K562 (cell line): ENCODE results near the gene WNT11. TPM values are rescaled to one million over a fixed set of nuclear protein-coding genes. Genes with fewer than 3 reads are reported as not detected.

Experiments
- ATAC-seq: fragments of 200-7000 bp; cut with Tn5 transposase; 3 replicates; pipeline ENCODE4 v1.9.1; 2020; ENCODE audit warnings: moderate library complexity
- BruUV-seq: library from RNA; stranded (reverse); fragments of 400-500 nt; replicated peaks from 2 replicates; lab custom pipeline; 2021; lab: Mats Ljungman, UMichigan
- CTCF ChIA-PET: fragments of 300-600 bp; formaldehyde crosslinking; extraction: SDS; loops from one replicate; lab custom pipeline; 2021; ENCODE audit warnings: low intra/inter-chr PET ratio; lab: Yijun Ruan, JAX
- POLR2A ChIA-PET: fragments of 300-600, 350-650 bp; sonication (Branson Sonifier 250); formaldehyde crosslinking; extraction: SDS; loops from one replicate; lab custom pipeline; 2021; ENCODE audit warnings: antibody characterized with exemption, inconsistent platforms; lab: Yijun Ruan, JAX
- DNase-seq, 4 experiments: peaks; one replicate each; pipeline versions ENCODE4 v3.0.0 to v3.0.0-alpha.2; 2011 to 2018; ENCODE audit warnings: low spot score in 3 of 4, mixed read lengths in 3 of 4; ENCODE audit errors: extremely low read depth in 1 of 4
- FAIRE-seq: peaks from 2 replicates; lab custom pipeline; 2011; peaks lifted over from hg19 to GRCh38; lab: Jason Lieb, UNC
- H2AFZ ChIP-seq: 2 replicates; pipeline ENCODE4 v1.6.0; 2011; ENCODE audit warnings: low read depth, low read length, control low read depth, inconsistent platforms
- H3K27ac ChIP-seq: fragments of 200-600 bp; 3 replicates; pipeline ENCODE4 v1.8.0; 2011; ENCODE audit warnings: low read depth, mild to moderate bottlenecking, control low read depth, inconsistent platforms, low read length, moderate library complexity, mixed read lengths; ENCODE audit errors: extremely low read depth
- H3K27me3 ChIP-seq, 2 experiments: fragments of 300-600 bp in 1 of 2; 2 replicates in 1 of 2; 3 replicates in 1 of 2; pipeline versions ENCODE4 v1.6.0 to v1.8.0; 2011; ENCODE audit warnings: inconsistent platforms in 2 of 2, low read length in 2 of 2, mild to moderate bottlenecking in 1 of 2, mixed read lengths in 1 of 2, moderate library complexity in 1 of 2; ENCODE audit not compliant: control insufficient read depth in 2 of 2, insufficient read depth in 2 of 2
- H3K36me3 ChIP-seq: fragments of 300-600 bp; 3 replicates; pipeline ENCODE4 v1.8.0; 2011; ENCODE audit warnings: mild to moderate bottlenecking, low read length, inconsistent platforms; ENCODE audit not compliant: control insufficient read depth, insufficient read depth
- H3K4me1 ChIP-seq, 2 experiments: fragments of 200-600 bp in 1 of 2; replicated peaks in 1 of 2; 2 replicates in 1 of 2; 3 replicates in 1 of 2; pipeline versions ENCODE4 v1.5.1 to v1.8.0; 2011; ENCODE audit warnings: inconsistent platforms in 2 of 2, low read length in 2 of 2, mild to moderate bottlenecking in 1 of 2, mixed read lengths in 1 of 2, moderate library complexity in 1 of 2; ENCODE audit not compliant: control insufficient read depth in 2 of 2, insufficient read depth in 2 of 2
- H3K4me2 ChIP-seq: 2 replicates; pipeline ENCODE4 v1.6.1; 2011; ENCODE audit warnings: low read length, control low read depth, inconsistent platforms, mixed read lengths; ENCODE audit not compliant: insufficient read depth
- H3K4me3 ChIP-seq: fragments of 200-600 bp; sonication (generic), shearing (Covaris generic); 2 replicates; pipeline ENCODE4 v1.5.1; 2016; ENCODE audit warnings: control low read depth, inconsistent platforms
- H3K79me2 ChIP-seq: fragments of 200-600 bp; 3 replicates; pipeline ENCODE4 v1.8.0; 2011; ENCODE audit warnings: low read length, inconsistent platforms; ENCODE audit not compliant: control insufficient read depth, insufficient read depth
- H3K9ac ChIP-seq, 2 experiments: 2 replicates each; pipeline versions ENCODE4 v1.6.0 to v1.6.1; 2011; ENCODE audit warnings: low read depth in 2 of 2, low read length in 2 of 2, control low read depth in 1 of 2, inconsistent platforms in 1 of 2, mild to moderate bottlenecking in 1 of 2, mixed read lengths in 1 of 2; ENCODE audit not compliant: insufficient read depth in 1 of 2
- H3K9me1 ChIP-seq: one replicate; pipeline ENCODE4 v1.6.0; 2011; ENCODE audit warnings: inconsistent platforms, mild to moderate bottlenecking, low read length, moderate library complexity; ENCODE audit not compliant: control insufficient read depth, insufficient read depth
- H3K9me3 ChIP-seq: replicated peaks from 2 replicates; pipeline ENCODE4 v1.5.1; 2011; ENCODE audit warnings: low read depth, low read length, inconsistent platforms; ENCODE audit not compliant: control insufficient read depth, insufficient read depth
- H4K20me1 ChIP-seq: replicated peaks from 2 replicates; pipeline ENCODE4 v1.6.1; 2011; ENCODE audit warnings: low read length, inconsistent platforms, mixed read lengths; ENCODE audit not compliant: control insufficient read depth, insufficient read depth
- ETS2 ChIP-seq: IDR thresholded peaks from 2 replicates; pipeline ENCODE4 v1.6.1; 2016; ENCODE audit warnings: borderline replicate concordance, missing genetic modification characterization, mild to moderate bottlenecking, moderate library complexity, missing compliant biosample characterization; ENCODE audit not compliant: poor library complexity, severe bottlenecking
- HNRNPUL1 ChIP-seq: fragments of 200-400 bp; formaldehyde crosslinking; IDR thresholded peaks from 2 replicates; pipeline ENCODE4 v1.6.1; 2017; ENCODE audit warnings: low read length
- JUN ChIP-seq, 2 experiments: sonication (generic) in 1 of 2; formaldehyde crosslinking in 1 of 2; IDR thresholded peaks; 2 replicates each; pipeline versions ENCODE4 v1.6.1 to v1.8.0; 2012 to 2022; ENCODE audit warnings: borderline replicate concordance in 2 of 2, mild to moderate bottlenecking in 2 of 2, improper control_type of control experiment in 1 of 2, low read depth in 1 of 2, low read length in 1 of 2, missing genetic modification reagents in 1 of 2
- KDM4B ChIP-seq, 2 experiments: fragments of 450-650 bp in 1 of 2; sonication (generic) in 1 of 2; IDR thresholded peaks; 2 replicates each; pipeline ENCODE4 v1.6.1; 2016 to 2017; ENCODE audit warnings: borderline replicate concordance in 2 of 2, antibody characterized with exemption in 1 of 2, low read depth in 1 of 2, mild to moderate bottlenecking in 1 of 2
- NBN ChIP-seq: fragments of 450-650 bp; IDR thresholded peaks from 2 replicates; pipeline ENCODE4 v1.6.1; 2016; ENCODE audit warnings: low read depth, mild to moderate bottlenecking
- TSC22D4 ChIP-seq: fragments of 450-650 bp; IDR thresholded peaks from 2 replicates; pipeline ENCODE4 v1.6.1; 2016; ENCODE audit warnings: missing genetic modification characterization, missing biosample characterization, control low read depth
- ZNF507 ChIP-seq: conservative IDR thresholded peaks from 2 replicates; pipeline ENCODE4 v1.6.1; 2017; ENCODE audit warnings: missing genetic modification characterization, missing compliant biosample characterization
- ZNF586 ChIP-seq: fragments of 450-650 bp; formaldehyde crosslinking; conservative IDR thresholded peaks from 2 replicates; pipeline ENCODE4 v1.4.0; 2020; ENCODE audit warnings: mild to moderate bottlenecking, moderate library complexity
- ZNF79 ChIP-seq: fragments of 250-450 bp; sonication (Bioruptor Pico); IDR thresholded peaks from 2 replicates; pipeline ENCODE4 v1.4.0; 2020; ENCODE audit warnings: low read depth, mild to moderate bottlenecking, moderate library complexity
- WGBS: fragments of 100-300 bp; shearing (Covaris generic); methylation state at CpG from one replicate; pipeline ENCODE4 v1.1.6; 2016; ENCODE audit warnings: low coverage, mixed read lengths; ENCODE audit not compliant: insufficient coverage; ENCODE audit errors: missing lambda C conversion rate; 5-methylcytosine and 5-hydroxymethylcytosine counted together
- in situ Hi-C: fragments of 300-500 bp; cut with MboI; formaldehyde crosslinking; loops from 4 replicates; pipeline ENCODE4 v1.15.0; 2018; ENCODE audit warnings: inconsistent platforms, mixed read lengths
- intact Hi-C: fragments of 100-400 bp; cut with micrococcal nuclease; formaldehyde crosslinking; loops from 2 replicates; pipeline ENCODE4 v1.14.2; 2022
- polyA plus RNA-seq, 8 experiments: library from polyadenylated mRNA; depleted of rRNA in 4 of 8; stranded (reverse) in 5 of 8; unstranded in 3 of 8; fragments of >200 nt; fragmentation: Nextera tagmentation in 2 of 8; fragmentation: Illumina TruSeq in 1 of 8; extraction: Ambion mirVana in 2 of 8; extraction: Trizol in 1 of 8; gene quantifications; 2 replicates each; pipeline versions ENCODE4 v1.2.1 to v1.2.3, GENCODE V29; 2011 to 2014; ENCODE audit warnings: inconsistent platforms in 1 of 8, missing spikeins in 1 of 8
- total RNA-seq, 7 experiments: library from RNA; depleted of rRNA in 6 of 7; stranded (reverse); fragments of >200 nt in 6 of 7; fragmentation: Illumina TruSeq in 2 of 7; extraction: Trizol in 2 of 7; gene quantifications; 2 replicates each; pipeline versions ENCODE4 v1.2.1 to v1.2.3, GENCODE V29; 2011 to 2021; ENCODE audit warnings: low replicate concordance in 1 of 7
- TF ChIP-seq, protein P1 (sequence below): sonication (generic); formaldehyde crosslinking; IDR thresholded peaks from 2 replicates; pipeline ENCODE4 v1.8.1; 2023; ENCODE audit warnings: mild to moderate bottlenecking, missing genetic modification reagents
- TF ChIP-seq, protein P2 (sequence below): sonication (generic); formaldehyde crosslinking; IDR thresholded peaks from 2 replicates; pipeline ENCODE4 v1.8.1; 2023; ENCODE audit warnings: mild to moderate bottlenecking, missing genetic modification reagents
- TF ChIP-seq, protein P3 (sequence below): fragments of 450-650 bp; conservative IDR thresholded peaks from 2 replicates; pipeline ENCODE4 v1.6.1; 2016; ENCODE audit warnings: missing genetic modification characterization, low read depth, mild to moderate bottlenecking, missing compliant biosample characterization, moderate library complexity
- TF ChIP-seq, protein P4 (sequence below): fragments of 250-450 bp; sonication (Bioruptor Pico); IDR thresholded peaks from 2 replicates; pipeline ENCODE4 v1.5.0; 2021

The WNT11 gene
- total and polyA plus RNA-seq, 9 of the 15 experiments (the other 6 are each of a cell fraction or from before 2014, with no cell fraction given) = 0.03 to 0.20 (median 0.09) TPM; not detected in 4

DNA sequence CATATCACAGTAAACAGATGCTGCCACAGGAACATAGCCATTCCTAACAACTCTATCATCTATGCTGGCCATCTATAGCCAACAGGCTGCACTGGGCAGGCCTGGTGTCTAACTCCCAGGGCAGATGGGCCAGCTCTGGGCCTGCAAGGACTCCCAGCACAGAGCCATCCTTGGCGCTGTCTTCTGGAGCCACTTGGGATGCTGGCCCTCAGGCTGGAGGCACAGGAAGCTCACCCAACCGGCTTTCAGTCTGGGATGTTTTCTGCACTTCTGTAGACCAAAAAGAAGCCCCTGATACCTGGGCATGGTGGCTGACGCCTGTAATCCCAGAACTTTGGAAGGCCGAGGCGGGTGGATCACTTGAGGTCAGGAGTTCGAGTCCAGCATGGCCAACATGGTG, 40.8 kb upstream of the WNT11 start:
- no peak for FAIRE-seq
- CTCF ChIA-PET = no interaction called here
- WGBS = 29% methylated on average over 6 of the region's 6 CpGs
- H3K4me3 ChIP-seq = no peak overlapping the region
- H3K4me2 ChIP-seq = no peak overlapping the region
- intact Hi-C loops = no loop called here
- BruUV-seq = no TSS peak
- H3K9me3 ChIP-seq = no peaks in the 10 kb centered on the region
- no peak overlapping the region for H3K9ac ChIP-seq
- no peaks in the 10 kb centered on the region for H4K20me1 ChIP-seq
- no peak overlapping the region for H2AFZ ChIP-seq
- H3K9me1 ChIP-seq = no peaks in the 10 kb centered on the region
- DNase-seq = no peak
- in situ Hi-C loops = no loop called here
- no peaks in the 10 kb centered on the region for H3K36me3 ChIP-seq
- no peak overlapping the region for H3K27ac ChIP-seq
- H3K4me1 ChIP-seq = peaks cover 0 to 5% of the 10 kb centered on the region in 2 experiments; a peak in 1 of 5 replicates
- no peak for ATAC-seq
- POLR2A ChIA-PET = interaction anchor here (1.4 to 2.2 kb wide), 4 partner anchors 9 to 22 kb away, joined by 5 to 11 read pairs (median 8); no protein-coding TSS in a partner anchor
- no peaks in the 10 kb centered on the region for H3K79me2 ChIP-seq
- peaks cover 0 to 26% of the 10 kb centered on the region in 2 experiments; a peak in 3 of 5 replicates for H3K27me3 ChIP-seq
- TF ChIP-seq JUN (IDR thresholded peaks at IDR 0.05; ENCODE audit: borderline replicate concordance, low read depth, low read length) (no peak), JUN (CRISPR knock-in tag; IDR thresholded peaks at IDR 0.05; ENCODE audit: borderline replicate concordance) (no peak), ZNF79 (no peak), TSC22D4 (no peak), HNRNPUL1 (no peak), KDM4B (IDR thresholded peaks at IDR 0.05; ENCODE audit: borderline replicate concordance in 2 of 2, low read depth in 1 of 2) (no peak), ZNF586 (CRISPR knock-in tag) (no peak), NBN (no peak), ETS2 (no peak), ZNF507 (tag) (no peak)
- TF ChIP-seq, protein P1, sequence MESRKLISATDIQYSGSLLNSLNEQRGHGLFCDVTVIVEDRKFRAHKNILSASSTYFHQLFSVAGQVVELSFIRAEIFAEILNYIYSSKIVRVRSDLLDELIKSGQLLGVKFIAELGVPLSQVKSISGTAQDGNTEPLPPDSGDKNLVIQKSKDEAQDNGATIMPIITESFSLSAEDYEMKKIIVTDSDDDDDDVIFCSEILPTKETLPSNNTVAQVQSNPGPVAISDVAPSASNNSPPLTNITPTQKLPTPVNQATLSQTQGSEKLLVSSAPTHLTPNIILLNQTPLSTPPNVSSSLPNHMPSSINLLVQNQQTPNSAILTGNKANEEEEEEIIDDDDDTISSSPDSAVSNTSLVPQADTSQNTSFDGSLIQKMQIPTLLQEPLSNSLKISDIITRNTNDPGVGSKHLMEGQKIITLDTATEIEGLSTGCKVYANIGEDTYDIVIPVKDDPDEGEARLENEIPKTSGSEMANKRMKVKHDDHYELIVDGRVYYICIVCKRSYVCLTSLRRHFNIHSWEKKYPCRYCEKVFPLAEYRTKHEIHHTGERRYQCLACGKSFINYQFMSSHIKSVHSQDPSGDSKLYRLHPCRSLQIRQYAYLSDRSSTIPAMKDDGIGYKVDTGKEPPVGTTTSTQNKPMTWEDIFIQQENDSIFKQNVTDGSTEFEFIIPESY = no peak
- TF ChIP-seq, protein P2, sequence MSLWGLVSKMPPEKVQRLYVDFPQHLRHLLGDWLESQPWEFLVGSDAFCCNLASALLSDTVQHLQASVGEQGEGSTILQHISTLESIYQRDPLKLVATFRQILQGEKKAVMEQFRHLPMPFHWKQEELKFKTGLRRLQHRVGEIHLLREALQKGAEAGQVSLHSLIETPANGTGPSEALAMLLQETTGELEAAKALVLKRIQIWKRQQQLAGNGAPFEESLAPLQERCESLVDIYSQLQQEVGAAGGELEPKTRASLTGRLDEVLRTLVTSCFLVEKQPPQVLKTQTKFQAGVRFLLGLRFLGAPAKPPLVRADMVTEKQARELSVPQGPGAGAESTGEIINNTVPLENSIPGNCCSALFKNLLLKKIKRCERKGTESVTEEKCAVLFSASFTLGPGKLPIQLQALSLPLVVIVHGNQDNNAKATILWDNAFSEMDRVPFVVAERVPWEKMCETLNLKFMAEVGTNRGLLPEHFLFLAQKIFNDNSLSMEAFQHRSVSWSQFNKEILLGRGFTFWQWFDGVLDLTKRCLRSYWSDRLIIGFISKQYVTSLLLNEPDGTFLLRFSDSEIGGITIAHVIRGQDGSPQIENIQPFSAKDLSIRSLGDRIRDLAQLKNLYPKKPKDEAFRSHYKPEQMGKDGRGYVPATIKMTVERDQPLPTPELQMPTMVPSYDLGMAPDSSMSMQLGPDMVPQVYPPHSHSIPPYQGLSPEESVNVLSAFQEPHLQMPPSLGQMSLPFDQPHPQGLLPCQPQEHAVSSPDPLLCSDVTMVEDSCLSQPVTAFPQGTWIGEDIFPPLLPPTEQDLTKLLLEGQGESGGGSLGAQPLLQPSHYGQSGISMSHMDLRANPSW (CRISPR knock-in tag) = no peak
- TF ChIP-seq, protein P3, sequence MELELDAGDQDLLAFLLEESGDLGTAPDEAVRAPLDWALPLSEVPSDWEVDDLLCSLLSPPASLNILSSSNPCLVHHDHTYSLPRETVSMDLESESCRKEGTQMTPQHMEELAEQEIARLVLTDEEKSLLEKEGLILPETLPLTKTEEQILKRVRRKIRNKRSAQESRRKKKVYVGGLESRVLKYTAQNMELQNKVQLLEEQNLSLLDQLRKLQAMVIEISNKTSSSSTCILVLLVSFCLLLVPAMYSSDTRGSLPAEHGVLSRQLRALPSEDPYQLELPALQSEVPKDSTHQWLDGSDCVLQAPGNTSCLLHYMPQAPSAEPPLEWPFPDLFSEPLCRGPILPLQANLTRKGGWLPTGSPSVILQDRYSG = no peak
- TF ChIP-seq, protein P4, sequence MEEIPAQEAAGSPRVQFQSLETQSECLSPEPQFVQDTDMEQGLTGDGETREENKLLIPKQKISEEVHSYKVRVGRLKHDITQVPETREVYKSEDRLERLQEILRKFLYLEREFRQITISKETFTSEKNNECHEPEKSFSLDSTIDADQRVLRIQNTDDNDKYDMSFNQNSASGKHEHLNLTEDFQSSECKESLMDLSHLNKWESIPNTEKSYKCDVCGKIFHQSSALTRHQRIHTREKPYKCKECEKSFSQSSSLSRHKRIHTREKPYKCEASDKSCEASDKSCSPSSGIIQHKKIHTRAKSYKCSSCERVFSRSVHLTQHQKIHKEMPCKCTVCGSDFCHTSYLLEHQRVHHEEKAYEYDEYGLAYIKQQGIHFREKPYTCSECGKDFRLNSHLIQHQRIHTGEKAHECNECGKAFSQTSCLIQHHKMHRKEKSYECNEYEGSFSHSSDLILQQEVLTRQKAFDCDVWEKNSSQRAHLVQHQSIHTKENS = no peak
